ENCODE measurements around the gene MEST. TPM values are rescaled to one million over a fixed set of nuclear protein-coding genes. Genes with fewer than 3 reads are reported as not detected.
"Not testable (repeated sequence)": the region's sequence is repeated elsewhere in the genome, so short reads cannot be mapped to it uniquely, and the experiment has no call there.

Gene MEST, protein sequence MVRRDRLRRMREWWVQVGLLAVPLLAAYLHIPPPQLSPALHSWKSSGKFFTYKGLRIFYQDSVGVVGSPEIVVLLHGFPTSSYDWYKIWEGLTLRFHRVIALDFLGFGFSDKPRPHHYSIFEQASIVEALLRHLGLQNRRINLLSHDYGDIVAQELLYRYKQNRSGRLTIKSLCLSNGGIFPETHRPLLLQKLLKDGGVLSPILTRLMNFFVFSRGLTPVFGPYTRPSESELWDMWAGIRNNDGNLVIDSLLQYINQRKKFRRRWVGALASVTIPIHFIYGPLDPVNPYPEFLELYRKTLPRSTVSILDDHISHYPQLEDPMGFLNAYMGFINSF
- 10 to 100 TPM in 1 of 2 donors, 1 to 10 TPM in 1; 7.2 to 27.8 TPM for total RNA-seq

DNA sequence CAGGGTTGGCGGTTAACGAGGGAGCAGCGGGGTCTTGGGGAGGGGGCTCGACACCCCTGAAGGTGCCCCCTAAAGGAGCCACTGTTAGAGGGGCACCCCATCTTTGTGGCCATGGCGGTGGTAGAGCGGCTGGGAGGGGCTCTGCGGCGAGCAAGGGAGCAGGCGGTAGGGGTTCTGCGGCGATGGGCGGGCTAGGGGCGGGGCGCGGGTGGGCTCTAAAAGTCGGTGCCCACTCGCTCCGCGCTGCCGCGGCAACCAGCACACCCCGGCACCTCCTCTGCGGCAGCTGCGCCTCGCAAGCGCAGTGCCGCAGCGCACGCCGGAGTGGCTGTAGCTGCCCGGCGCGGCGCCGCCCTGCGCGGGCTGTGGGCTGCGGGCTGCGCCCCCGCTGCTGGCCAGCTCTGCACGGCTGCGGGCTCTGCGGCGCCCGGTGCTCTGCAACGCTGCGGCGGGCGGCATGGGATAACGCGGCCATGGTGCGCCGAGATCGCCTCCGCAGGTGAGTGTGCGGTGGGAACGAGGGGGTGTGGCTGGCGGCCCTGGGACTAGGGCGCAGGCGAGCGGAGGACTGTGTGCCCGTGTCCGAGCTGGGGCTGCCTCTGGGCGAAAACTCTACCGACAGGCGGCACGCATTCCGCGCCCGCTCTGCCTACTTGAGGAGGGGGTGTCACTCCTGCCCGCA lies at the start of gene MEST:
Gene MEST (plus strand): TSS at position 245 of the 682 bp plus-strand sequence. CDS start 229 bp downstream, at position 474.
- H3K4me3 ChIP-seq = peak within 1 kb of the TSS; percentile 26 to 50
- TF ChIP-seq CTCF (IDR thresholded peaks at IDR 0.05) = no peak
- H3K27ac ChIP-seq = no peak within 1 kb of the TSS
- no peak for DNase-seq (ENCODE audit: low spot score)
- no peaks in the 10 kb centered on the region for H3K9me3 ChIP-seq
- H3K27me3 ChIP-seq = no peaks in the 10 kb centered on the region
- no peaks in the 10 kb centered on the region for H3K36me3 ChIP-seq
- H3K4me1 ChIP-seq = peaks cover 0 to 6% of the 10 kb centered on the region in 2 donors

GRCh38 chr7:130442601-130443000 lies 49.3 kb upstream of the MEST start:
- Histone ChIP-seq H3K36me3 (no peaks in the 10 kb centered on the region), H3K27ac (no peak overlapping the region), H3K4me3 (no peak overlapping the region), H3K27me3 (no peaks in the 10 kb centered on the region), H3K4me1 (peaks cover 0 to 16% of the 10 kb centered on the region in 2 donors), H3K9me3 (no peaks in the 10 kb centered on the region)
- TF ChIP-seq CTCF (IDR thresholded peaks at IDR 0.05) = no peak
- no peak for DNase-seq (ENCODE audit: low spot score)

DNA sequence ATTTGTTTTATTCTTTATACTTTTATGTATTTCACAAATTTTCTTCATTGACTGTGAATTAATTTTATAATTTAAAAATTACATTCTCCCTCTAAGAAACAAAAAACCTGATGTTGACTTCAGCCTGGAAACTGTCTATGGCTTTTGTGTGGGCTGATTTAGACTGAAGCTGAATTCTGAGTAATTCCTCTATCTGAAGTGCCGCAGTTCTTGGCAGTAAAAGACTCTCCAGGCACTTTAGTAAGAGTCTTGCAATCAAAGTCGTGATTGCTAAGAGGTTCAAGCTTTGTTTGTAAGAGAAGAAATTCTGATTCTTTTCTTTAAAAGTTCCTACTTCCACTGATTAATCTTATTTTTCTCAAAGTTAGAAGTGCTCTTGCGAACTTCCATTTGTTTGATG lies 47.7 kb upstream of the MEST start:
- H3K9me3 ChIP-seq = peaks cover 0 to 5% of the 10 kb centered on the region in 2 donors
- no peaks in the 10 kb centered on the region for H3K27me3 ChIP-seq
- H3K4me1 ChIP-seq = peaks cover 0 to 16% of the 10 kb centered on the region in 2 donors
- H3K36me3 ChIP-seq = no peaks in the 10 kb centered on the region
- no peak for DNase-seq (ENCODE audit: low spot score)
- H3K4me3 ChIP-seq = no peak overlapping the region
- no peak overlapping the region for H3K27ac ChIP-seq
- TF ChIP-seq CTCF (IDR thresholded peaks at IDR 0.05) = no peak

GRCh38 chr7:130444751-130445407 lies 47.0 kb upstream of the MEST start:
- Histone ChIP-seq H3K27ac (no peak overlapping the region), H3K4me1 (peaks cover 0 to 16% of the 10 kb centered on the region in 2 donors), H3K36me3 (no peaks in the 10 kb centered on the region), H3K27me3 (no peaks in the 10 kb centered on the region), H3K9me3 (peaks cover 0 to 5% of the 10 kb centered on the region in 2 donors), H3K4me3 (no peak overlapping the region)
- TF ChIP-seq CTCF (IDR thresholded peaks at IDR 0.05) = no peak
- no peak for DNase-seq (ENCODE audit: low spot score)

DNA sequence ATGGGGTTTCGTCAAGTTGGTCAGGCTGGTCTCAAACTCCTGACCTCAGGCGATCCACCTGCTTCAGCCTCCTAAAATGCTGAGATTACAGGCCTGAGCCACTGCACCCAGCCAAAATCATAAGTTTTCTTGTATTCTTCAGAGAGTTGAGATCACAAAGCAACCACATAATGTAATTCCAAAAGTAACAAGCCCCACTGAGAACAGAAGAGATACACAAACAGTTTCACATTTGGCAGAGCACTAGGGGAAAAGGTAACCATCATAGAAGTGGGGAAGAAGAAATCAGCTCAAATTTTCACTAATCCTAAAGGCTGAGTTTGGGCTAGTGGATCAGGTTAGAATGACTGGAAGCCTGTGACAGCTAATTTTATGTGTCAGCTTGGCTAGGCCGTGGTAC lies 45.6 kb upstream of the MEST start:
- Histone ChIP-seq H3K36me3 (no peaks in the 10 kb centered on the region), H3K4me1 (peaks cover 0 to 11% of the 10 kb centered on the region in 2 donors), H3K9me3 (peaks cover 0 to 5% of the 10 kb centered on the region in 2 donors), H3K27me3 (no peaks in the 10 kb centered on the region), H3K27ac (no peak overlapping the region), H3K4me3 (no peak overlapping the region)
- DNase-seq (ENCODE audit: low spot score) = no peak
- no peak for TF ChIP-seq CTCF (IDR thresholded peaks at IDR 0.05)

GRCh38 chr7:130451344-130451743 lies 40.5 kb upstream of the MEST start:
- not testable (repeated sequence) for H3K4me3 ChIP-seq; H3K27me3 ChIP-seq; H3K9me3 ChIP-seq; DNase-seq (ENCODE audit: low spot score); H3K4me1 ChIP-seq; H3K36me3 ChIP-seq; H3K27ac ChIP-seq

Measured in right atrium auricular region (tissue), 2 donors.